Parathyroid adenoma (tissue), 2 donors: ENCODE data around the gene SUPT3H.

ENCODE experiments used
- H2AFZ ChIP-seq: fragments of 300-600 bp; sonication (generic); one replicate; pipeline ENCODE4 v1.7.0; 2017; ENCODE audit warnings: antibody characterized with exemption, mild to moderate bottlenecking
- H3K27ac ChIP-seq: fragments of 300-600 bp; sonication (generic); one replicate; pipeline ENCODE4 v1.7.0; 2017
- H3K27me3 ChIP-seq: fragments of 300-600 bp; sonication (generic); one replicate; pipeline ENCODE4 v1.7.0; 2017; ENCODE audit warnings: low read length; ENCODE audit not compliant: control insufficient read depth, insufficient read depth
- H3K36me3 ChIP-seq: fragments of 300-600 bp; sonication (generic); one replicate; pipeline ENCODE4 v1.7.0; 2017; ENCODE audit warnings: low read length; ENCODE audit not compliant: control insufficient read depth, insufficient read depth
- H3K4me1 ChIP-seq: fragments of 300-600 bp; sonication (generic); one replicate; pipeline ENCODE4 v1.7.0; 2017; ENCODE audit warnings: control low read depth
- H3K4me2 ChIP-seq: fragments of 300-600 bp; sonication (generic); one replicate; pipeline ENCODE4 v1.7.0; 2017; ENCODE audit warnings: low read length
- H3K4me3 ChIP-seq: fragments of 300-600 bp; sonication (generic); one replicate; pipeline ENCODE4 v1.7.0; 2017; ENCODE audit warnings: low read depth, low read length
- H3K79me2 ChIP-seq: fragments of 300-600 bp; sonication (generic); one replicate; pipeline ENCODE4 v1.7.0; 2017; ENCODE audit warnings: control low read depth
- H3K9ac ChIP-seq: fragments of 300-600 bp; sonication (generic); one replicate; pipeline ENCODE4 v1.7.0; 2017; ENCODE audit warnings: mild to moderate bottlenecking
- H3K9me3 ChIP-seq: fragments of 300-600 bp; sonication (generic); one replicate; pipeline ENCODE4 v1.7.0; 2017; ENCODE audit warnings: low read length; ENCODE audit not compliant: control insufficient read depth
- CTCF ChIP-seq: fragments of 300-600 bp; sonication (generic); IDR thresholded peaks from one replicate; pipeline ENCODE4 v1.7.0; 2017; ENCODE audit warnings: antibody characterized with exemption, mild to moderate bottlenecking
- donor health status: primary hyperparathyroidism.

SUPT3H gene

GRCh38 chr6:44788387-44788981 is 589.2 kb downstream of the SUPT3H start:
- H3K4me1 ChIP-seq: no peaks in the 10 kb centered on the region
- no peak overlapping the region for H3K27ac ChIP-seq
- H3K36me3 ChIP-seq: no peaks in the 10 kb centered on the region
- no peak overlapping the region for H3K9ac ChIP-seq
- no peak for TF ChIP-seq CTCF
- H3K79me2 ChIP-seq: no peaks in the 10 kb centered on the region
- H3K4me3 ChIP-seq: no peak overlapping the region
- no peak overlapping the region for H2AFZ ChIP-seq
- H3K27me3 ChIP-seq: no peaks in the 10 kb centered on the region
- H3K4me2 ChIP-seq: no peak overlapping the region
- no peaks in the 10 kb centered on the region for H3K9me3 ChIP-seq

GRCh38 chr6:44787254-44787834 is 590.4 kb downstream of the SUPT3H start:
- Histone ChIP-seq H3K4me2 (no peak overlapping the region), H3K9me3 (no peaks in the 10 kb centered on the region), H3K4me1 (no peaks in the 10 kb centered on the region), H3K27ac (no peak overlapping the region), H3K79me2 (no peaks in the 10 kb centered on the region), H2AFZ (no peak overlapping the region), H3K27me3 (no peaks in the 10 kb centered on the region), H3K36me3 (no peaks in the 10 kb centered on the region), H3K4me3 (no peak overlapping the region), H3K9ac (no peak overlapping the region)
- no peak for TF ChIP-seq CTCF

- H3K4me2 ChIP-seq: no peak overlapping the region
- H3K4me3 ChIP-seq: no peak overlapping the region
- H3K79me2 ChIP-seq: no peaks in the 10 kb centered on the region
- H2AFZ ChIP-seq: no peak overlapping the region
- H3K27me3 ChIP-seq: no peaks in the 10 kb centered on the region
- H3K27ac ChIP-seq: no peak overlapping the region
- no peak for TF ChIP-seq CTCF
- no peaks in the 10 kb centered on the region for H3K36me3 ChIP-seq
- no peaks in the 10 kb centered on the region for H3K9me3 ChIP-seq
- H3K4me1 ChIP-seq: no peaks in the 10 kb centered on the region
- H3K9ac ChIP-seq: no peak overlapping the region
Observed at GRCh38 chr6:44785130-44785529, 592.6 kb downstream of the SUPT3H start.

GRCh38 chr6:44784195-44784594 is 593.5 kb downstream of the SUPT3H start:
- no peak for TF ChIP-seq CTCF
- Histone ChIP-seq H3K27me3 (no peaks in the 10 kb centered on the region), H3K9ac (no peak overlapping the region), H3K27ac (no peak overlapping the region), H3K9me3 (no peaks in the 10 kb centered on the region), H3K79me2 (no peaks in the 10 kb centered on the region), H3K36me3 (no peaks in the 10 kb centered on the region), H3K4me3 (no peak overlapping the region), H3K4me1 (no peaks in the 10 kb centered on the region), H2AFZ (no peak overlapping the region), H3K4me2 (no peak overlapping the region)

- no peak overlapping the region for H3K4me2 ChIP-seq
- TF ChIP-seq CTCF: no peak
- H2AFZ ChIP-seq: no peak overlapping the region
- no peaks in the 10 kb centered on the region for H3K79me2 ChIP-seq
- no peak overlapping the region for H3K4me3 ChIP-seq
- H3K9me3 ChIP-seq: no peaks in the 10 kb centered on the region
- H3K27me3 ChIP-seq: no peaks in the 10 kb centered on the region
- no peaks in the 10 kb centered on the region for H3K36me3 ChIP-seq
- no peaks in the 10 kb centered on the region for H3K4me1 ChIP-seq
- no peak overlapping the region for H3K27ac ChIP-seq
- no peak overlapping the region for H3K9ac ChIP-seq
Observed at GRCh38 chr6:44782892-44783291, 594.8 kb downstream of the SUPT3H start.
